DMS 273 (cell line): ENCODE data around the gene INTS1.
A peak's percentile ranks its signal among the peaks of the same experiment; 100 is the strongest.

Source experiments
- DNase-seq: peaks from one replicate; lab custom pipeline; 2025; ENCODE audit not compliant: unreplicated experiment; lab: John Stamatoyannopoulos, UW

Gene INTS1, protein sequence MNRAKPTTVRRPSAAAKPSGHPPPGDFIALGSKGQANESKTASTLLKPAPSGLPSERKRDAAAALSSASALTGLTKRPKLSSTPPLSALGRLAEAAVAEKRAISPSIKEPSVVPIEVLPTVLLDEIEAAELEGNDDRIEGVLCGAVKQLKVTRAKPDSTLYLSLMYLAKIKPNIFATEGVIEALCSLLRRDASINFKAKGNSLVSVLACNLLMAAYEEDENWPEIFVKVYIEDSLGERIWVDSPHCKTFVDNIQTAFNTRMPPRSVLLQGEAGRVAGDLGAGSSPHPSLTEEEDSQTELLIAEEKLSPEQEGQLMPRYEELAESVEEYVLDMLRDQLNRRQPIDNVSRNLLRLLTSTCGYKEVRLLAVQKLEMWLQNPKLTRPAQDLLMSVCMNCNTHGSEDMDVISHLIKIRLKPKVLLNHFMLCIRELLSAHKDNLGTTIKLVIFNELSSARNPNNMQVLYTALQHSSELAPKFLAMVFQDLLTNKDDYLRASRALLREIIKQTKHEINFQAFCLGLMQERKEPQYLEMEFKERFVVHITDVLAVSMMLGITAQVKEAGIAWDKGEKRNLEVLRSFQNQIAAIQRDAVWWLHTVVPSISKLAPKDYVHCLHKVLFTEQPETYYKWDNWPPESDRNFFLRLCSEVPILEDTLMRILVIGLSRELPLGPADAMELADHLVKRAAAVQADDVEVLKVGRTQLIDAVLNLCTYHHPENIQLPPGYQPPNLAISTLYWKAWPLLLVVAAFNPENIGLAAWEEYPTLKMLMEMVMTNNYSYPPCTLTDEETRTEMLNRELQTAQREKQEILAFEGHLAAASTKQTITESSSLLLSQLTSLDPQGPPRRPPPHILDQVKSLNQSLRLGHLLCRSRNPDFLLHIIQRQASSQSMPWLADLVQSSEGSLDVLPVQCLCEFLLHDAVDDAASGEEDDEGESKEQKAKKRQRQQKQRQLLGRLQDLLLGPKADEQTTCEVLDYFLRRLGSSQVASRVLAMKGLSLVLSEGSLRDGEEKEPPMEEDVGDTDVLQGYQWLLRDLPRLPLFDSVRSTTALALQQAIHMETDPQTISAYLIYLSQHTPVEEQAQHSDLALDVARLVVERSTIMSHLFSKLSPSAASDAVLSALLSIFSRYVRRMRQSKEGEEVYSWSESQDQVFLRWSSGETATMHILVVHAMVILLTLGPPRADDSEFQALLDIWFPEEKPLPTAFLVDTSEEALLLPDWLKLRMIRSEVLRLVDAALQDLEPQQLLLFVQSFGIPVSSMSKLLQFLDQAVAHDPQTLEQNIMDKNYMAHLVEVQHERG (N-terminal part only)

GRCh38 chr7:1503816-1504775 lies at the start of gene INTS1:
Gene INTS1 (minus strand): TSS chr7:1504389. CDS start chr7:1503960, 429 bp downstream.
- DNase-seq: peak; percentile 99

DNA sequence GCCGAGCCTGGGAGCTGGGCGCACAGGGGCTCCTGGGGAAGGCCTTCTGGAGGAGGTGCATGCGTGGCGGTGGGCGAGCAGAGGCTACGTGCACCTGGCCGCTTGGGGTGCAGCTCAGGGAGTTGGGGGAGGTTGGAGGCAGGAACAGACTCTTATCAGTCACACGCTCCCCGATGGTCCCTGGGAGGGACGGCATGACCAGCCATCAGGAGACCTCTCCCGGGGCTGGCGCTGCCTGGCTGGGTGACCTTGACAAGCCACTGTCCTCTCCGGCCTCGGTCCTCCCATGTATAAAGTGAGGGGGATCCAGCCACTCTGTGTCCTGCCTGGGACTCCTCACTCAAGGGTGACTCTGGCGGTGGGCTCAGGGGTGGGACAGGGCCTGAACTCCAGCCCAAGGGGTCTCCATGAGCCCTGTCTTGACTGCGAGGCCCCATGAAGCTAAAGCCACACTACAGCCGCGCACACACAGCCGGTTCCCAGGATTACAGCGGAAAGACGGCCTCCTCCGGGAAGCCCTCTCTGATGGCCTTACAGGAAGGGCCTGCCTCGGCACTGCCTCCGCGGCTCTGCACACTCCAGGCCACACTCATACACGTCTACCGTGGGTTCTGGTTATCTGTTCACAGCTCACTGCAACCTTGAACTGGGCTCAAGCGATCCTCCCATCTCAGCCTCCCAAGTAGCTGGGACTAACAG lies 49.5 kb upstream of the INTS1 start:
- no peak for DNase-seq

DNA sequence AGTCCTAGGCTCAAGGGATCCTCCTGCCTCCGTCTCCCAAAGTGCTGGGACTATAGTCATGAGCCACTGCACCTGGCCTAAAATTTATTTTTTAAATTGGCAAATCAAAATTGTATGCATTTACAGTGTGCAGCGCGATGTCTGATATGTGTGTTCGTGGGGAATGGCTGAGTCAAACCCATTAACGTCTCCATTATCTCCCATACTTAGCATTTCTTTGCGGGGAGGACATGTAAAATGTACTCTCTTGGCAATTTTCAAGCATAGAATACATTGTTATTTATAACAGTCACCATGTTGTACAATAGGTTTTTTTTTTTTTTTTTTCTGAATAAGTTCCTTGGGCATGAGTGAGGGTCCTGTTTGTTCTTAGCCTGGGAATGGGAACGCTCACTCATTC lies 48.0 kb upstream of the INTS1 start:
- DNase-seq: no peak

GRCh38 chr7:1550846-1551155 lies 46.6 kb upstream of the INTS1 start:
- DNase-seq: no peak

DNA sequence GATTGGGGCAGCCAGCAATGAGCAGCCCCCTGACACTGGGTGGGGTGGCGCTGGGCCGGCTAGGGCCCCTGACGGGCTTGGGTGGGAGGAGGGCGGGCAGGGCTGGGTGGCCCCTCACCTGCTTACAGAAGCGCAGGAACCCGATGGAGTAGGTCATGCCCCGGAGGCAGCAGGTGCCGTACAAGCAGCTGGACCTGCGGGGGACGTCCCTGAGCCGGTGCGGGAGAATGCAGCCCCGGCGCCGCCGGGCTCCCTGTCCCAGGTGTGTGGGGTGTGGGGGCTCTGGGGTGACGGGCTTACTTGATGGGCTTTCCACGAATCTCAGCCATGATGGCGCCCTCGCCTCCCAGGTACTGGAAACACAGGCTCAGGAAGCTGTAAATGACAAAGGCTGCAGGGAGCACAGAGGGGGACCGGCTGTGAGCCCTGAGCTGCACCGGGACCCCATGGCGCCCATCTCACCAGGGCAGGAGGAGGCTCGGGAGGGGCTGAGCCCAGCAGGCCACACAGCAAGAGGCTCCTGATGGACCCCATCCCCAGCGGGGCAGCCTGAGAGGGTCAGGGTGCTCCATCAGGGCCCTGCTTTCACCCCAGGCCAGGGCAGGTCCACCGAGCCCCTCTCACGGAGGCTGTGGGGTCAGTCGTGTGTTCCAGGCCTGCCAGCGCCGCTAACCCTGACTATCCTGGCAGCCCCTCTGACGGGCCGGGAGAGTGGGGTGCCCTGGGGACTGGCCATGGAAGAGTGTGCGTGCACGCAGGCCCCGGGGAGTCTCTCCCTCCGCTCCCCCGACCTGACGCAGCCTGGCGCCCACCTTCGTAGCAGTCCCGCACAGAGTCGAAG lies 46.0 kb upstream of the INTS1 start:
- DNase-seq: no peak

GRCh38 chr7:1549357-1550004 lies 45.3 kb upstream of the INTS1 start:
- no peak for DNase-seq

DNA sequence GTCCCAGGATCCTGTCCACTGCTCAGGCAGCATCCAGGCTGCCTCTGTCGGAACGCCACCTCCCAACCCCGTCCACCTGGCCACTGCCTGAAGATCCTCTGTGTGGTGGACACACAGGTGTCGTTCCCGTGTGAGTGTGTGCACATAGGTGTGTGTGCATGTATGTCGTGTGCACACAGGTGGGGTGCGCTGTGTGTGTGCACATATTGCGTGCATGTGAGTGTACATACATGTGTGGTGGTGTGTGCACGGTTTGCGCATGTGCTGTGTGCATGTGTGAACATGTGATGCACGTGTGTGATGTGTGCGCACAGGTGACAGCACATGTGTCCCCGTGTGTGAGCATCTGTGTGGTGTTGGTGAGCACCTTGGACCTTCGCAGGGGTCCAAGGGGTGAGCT lies 44.8 kb upstream of the INTS1 start:
- DNase-seq: no peak

GRCh38 chr7:1548438-1548831 lies 44.2 kb upstream of the INTS1 start:
- no peak for DNase-seq

DNA sequence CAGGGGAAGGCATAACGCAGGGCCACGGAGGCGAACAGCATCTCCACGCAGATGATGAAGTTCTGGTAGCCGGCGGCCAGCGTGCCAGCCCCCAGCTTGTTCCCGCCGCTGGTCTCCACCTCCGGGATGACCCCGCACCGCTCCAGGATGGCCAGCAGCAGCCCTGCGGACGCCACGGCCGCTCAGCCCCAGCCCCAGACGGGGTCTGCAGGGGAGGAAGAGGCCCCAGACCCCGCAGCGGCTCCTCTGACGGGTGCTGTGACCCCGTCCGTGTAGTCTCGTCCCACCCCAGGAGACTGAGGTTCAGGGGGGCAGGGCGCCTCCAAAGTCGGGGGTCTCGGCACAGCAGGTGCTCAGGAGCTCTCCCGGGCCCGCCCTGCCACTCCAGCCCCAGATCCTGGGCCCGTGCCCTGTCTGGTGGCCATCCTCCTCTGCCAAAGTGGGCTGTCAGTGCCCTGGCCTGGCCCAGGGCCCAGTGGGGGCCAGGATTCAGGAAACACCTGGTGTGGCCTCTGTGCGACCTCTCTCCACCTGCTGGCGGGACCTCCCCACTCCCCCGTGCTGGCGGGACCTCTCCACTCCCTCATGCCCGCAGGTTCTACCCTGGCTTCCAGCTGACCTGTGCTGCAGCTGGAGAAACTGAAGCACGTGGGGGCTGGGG lies 43.7 kb upstream of the INTS1 start:
- DNase-seq: no peak

DNA sequence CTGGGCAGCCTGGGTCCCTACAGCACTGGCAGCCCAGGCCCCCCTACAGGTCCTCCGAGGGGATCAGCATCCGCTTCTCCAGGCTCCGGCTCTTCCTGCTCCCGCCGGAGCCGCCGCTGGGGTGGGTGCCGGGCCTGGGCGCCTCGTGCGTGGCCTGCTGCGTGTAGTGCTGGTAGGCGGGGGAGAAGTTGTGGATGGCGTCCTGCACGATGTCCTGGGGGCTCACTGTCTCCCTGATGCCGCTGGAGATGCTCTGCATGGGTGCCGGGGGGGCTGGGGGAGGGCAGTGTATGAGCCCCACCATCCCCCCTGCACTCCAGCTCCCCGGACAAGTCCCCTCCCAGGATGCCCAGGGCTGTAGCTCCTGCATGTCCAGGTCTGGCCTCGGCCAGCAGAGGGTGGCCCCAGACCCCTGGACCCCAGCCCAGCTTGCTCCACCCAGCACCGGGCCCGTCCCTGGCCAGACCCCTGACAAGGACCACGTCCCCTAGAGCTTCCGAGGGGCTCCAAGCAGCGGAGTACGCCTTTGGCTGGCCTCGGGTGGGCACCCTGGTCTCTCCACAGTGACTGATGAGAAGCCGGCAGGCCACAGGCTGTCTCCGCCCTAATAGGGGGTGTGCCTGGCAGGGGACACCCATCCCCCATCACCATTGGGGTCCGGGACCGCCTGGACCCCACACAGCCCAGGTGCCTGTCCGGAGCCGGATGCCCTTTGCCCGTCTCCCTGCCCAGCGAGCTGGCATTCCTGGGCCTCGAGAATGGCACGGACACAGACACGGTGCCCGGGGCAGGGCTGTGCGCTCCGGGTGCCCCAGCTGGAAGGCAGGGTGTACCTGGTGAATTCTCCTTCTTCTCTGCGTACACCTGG lies 43.0 kb upstream of the INTS1 start:
- DNase-seq: no peak

DNA sequence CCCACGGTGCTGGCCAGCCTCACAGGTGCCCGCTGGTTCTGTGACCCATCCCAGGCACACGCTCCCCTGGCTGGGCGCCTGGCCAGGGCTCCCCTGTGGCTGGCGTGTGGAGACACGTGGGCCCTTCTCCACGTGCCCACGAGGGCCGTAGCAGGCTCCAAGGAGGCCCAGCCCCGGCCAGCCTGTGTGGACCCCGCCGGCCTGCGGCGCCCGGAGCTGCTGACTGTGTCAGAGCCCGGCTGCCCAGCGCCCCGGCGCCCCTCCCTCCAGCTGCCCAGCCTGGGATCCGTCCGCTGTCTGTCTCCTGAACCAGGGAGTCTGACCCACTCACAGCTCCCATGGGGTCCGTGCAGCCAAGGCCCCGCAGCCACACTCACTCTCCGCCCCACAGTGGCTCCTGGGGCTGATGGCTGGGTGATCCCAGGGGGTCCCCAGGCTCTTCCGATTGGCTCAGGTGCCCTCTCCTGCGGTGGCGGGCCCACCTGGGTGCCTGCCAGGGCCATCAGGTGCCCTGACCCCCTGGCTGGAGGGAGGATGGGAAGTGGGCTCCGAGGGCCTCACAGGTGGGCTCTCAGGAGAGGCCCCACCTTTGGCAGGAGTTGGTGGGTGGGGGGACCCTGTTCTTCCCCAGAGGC lies 42.2 kb upstream of the INTS1 start:
- DNase-seq: no peak

- no peak for DNase-seq
Measured at GRCh38 chr7:1545417-1546246, 41.4 kb upstream of the INTS1 start.

- no peak for DNase-seq
Measured at GRCh38 chr7:1544896-1545416, 40.8 kb upstream of the INTS1 start.

- no peak for DNase-seq
Measured at GRCh38 chr7:1544178-1544895, 40.1 kb upstream of the INTS1 start.

- DNase-seq: no peak
Measured at GRCh38 chr7:1543826-1544177, 39.6 kb upstream of the INTS1 start.
